ENCODE results near the gene CLRN3. TPM values are rescaled to one million over a fixed set of nuclear protein-coding genes. Genes with fewer than 3 reads are reported as not detected.

The CLRN3 gene
- polyA plus RNA-seq, 2 of the 4 experiments (the other 2 are of a cell fraction), result 0.08 TPM; not detected in 1

DNA sequence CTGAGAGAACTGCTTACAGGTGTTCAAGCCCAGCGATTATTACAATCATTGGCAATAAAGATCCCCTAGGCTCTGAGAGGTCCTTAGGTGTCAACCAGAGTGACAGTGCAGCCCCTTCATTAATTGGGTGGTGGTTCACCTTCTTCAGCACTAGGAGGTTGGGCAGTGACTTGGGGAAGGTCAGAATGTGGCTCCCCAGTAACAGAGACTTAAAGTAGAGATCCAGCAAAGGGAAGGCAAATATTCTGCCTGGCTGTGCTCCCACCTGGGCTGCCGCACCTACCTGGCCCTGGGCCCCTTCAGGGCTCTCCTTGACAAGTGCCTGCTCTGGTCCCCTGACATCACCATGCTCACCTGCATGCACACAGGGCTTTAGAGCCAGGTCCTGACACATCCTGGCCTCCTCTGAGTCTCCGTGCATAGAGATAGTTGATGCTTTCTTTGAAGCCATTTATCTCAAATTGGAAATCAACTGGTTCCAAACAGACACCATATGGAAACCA lies 1.9 kb downstream of the CLRN3 start (continued):
- TF ChIP-seq RAD21 (conservative IDR thresholded peaks at IDR 0.05 in 1 of 2, IDR thresholded peaks at IDR 0.05 in 1 of 2), result no peak

DNA sequence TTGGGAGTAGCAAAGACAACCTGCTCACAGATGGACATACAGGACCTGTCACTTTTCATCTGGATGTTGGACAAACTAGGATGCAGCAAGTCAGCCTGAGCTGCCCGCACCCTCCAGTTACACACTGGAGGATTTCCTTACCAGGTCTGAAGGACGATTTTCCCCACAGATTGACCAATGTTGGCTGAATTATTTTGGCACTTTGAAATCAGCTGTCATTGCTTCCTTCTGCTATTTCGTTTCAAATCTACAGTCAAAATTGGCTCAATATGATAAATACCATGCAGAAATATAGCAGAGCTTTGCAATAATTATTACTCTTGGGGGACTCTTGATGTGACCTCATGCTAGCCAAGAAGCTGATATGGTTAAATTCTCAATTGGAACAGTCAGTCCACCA lies 2.5 kb downstream of the CLRN3 start:
- FAIRE-seq (no peak), ATAC-seq (no peak), DNase-seq (ENCODE audit: low read depth in 1 of 2, low spot score in 1 of 2) (no peak)
- CTCF ChIA-PET, result interaction anchor here (4.8 kb wide), 1 partner anchor 15 kb away, joined by 26 read pairs; the partner anchor contains the start of gene PTPRE
- H3K4me1 ChIP-seq, result no peaks in the 10 kb centered on the region
- no peaks in the 10 kb centered on the region for H3K9me3 ChIP-seq
- H3K27ac ChIP-seq, result no peak overlapping the region
- no peak overlapping the region for H3K4me2 ChIP-seq
- H3K4me3 ChIP-seq, result no peak overlapping the region
- TF ChIP-seq EHMT2 (IDR thresholded peaks at IDR 0.05; ENCODE audit: low read depth), result no peak
- no peak for TF ChIP-seq USF2 (IDR thresholded peaks at IDR 0.05)
- TF ChIP-seq HDAC2 (IDR thresholded peaks at IDR 0.05), result no peak
- TF ChIP-seq HMGXB4 (CRISPR knock-in tag; IDR thresholded peaks at IDR 0.05; ENCODE audit: borderline replicate concordance), result no peak
- no peak for TF ChIP-seq SREBF2 (IDR thresholded peaks at IDR 0.05)
- TF ChIP-seq NPAS2 (CRISPR knock-in tag; IDR thresholded peaks at IDR 0.05; ENCODE audit: borderline replicate concordance), result no peak
- no peak for TF ChIP-seq NFE2L2 (conservative IDR thresholded peaks at IDR 0.05; ENCODE audit: low read length)
- TF ChIP-seq RAD21 (conservative IDR thresholded peaks at IDR 0.05 in 1 of 2, IDR thresholded peaks at IDR 0.05 in 1 of 2), result no peak
- no peak for TF ChIP-seq EHF (CRISPR knock-in tag; IDR thresholded peaks at IDR 0.05)
- no peak for TF ChIP-seq CEBPB (IDR thresholded peaks at IDR 0.05)
- no peak for TF ChIP-seq E2F6 (IDR thresholded peaks at IDR 0.05; ENCODE audit: borderline replicate concordance, low read depth)
- POLR2A ChIA-PET, result no interaction called here
- WGBS (ENCODE audit: missing lambda C conversion rate), result 36% methylated on average over 3 of the region's 3 CpGs

- H3K4me3 ChIP-seq, result no peak overlapping the region
- H3K4me2 ChIP-seq, result no peak overlapping the region
- ChIA-PET POLR2A (no interaction called here), CTCF (interaction anchor here (0.6 to 4.8 kb wide), 3 partner anchors 16 to 179 kb away, joined by 3 to 26 read pairs (median 4); partner anchors contain the start of gene PTPRE)
- H3K9me3 ChIP-seq, result no peaks in the 10 kb centered on the region
- DNase-seq (ENCODE audit: low read depth in 1 of 2, low spot score in 1 of 2), result no peak
- H3K4me1 ChIP-seq, result no peaks in the 10 kb centered on the region
- FAIRE-seq, result no peak
- H3K27ac ChIP-seq, result no peak overlapping the region
- peak; percentile 25 to 36; a peak in 1 of 6 replicates for ATAC-seq
- TF ChIP-seq EHMT2 (IDR thresholded peaks at IDR 0.05; ENCODE audit: low read depth) (no peak), FOSL2 (IDR thresholded peaks at IDR 0.05) (no peak), FOSL2 (CRISPR knock-in tag; IDR thresholded peaks at IDR 0.05) (peak; percentile 24; the same call in 1 of the 2 replicates)
- 12% methylated on average over 4 of the region's 4 CpGs for WGBS (ENCODE audit: missing lambda C conversion rate)
Measured at GRCh38 chr10:127889605-127890195, 3.0 kb downstream of the CLRN3 start.

- FAIRE-seq (no peak), DNase-seq (ENCODE audit: low read depth in 1 of 2, low spot score in 1 of 2) (no peak)
- WGBS (ENCODE audit: missing lambda C conversion rate), result 75% methylated on average over 13 of the region's 13 CpGs
Measured at GRCh38 chr10:127888521-127889312, 4.0 kb downstream of the CLRN3 start.

More at GRCh38 chr10:127888521-127889312, 4.0 kb downstream of the CLRN3 start:
- H3K4me2 ChIP-seq, result no peak overlapping the region
- no peak for ATAC-seq
- TF ChIP-seq, protein P1, sequence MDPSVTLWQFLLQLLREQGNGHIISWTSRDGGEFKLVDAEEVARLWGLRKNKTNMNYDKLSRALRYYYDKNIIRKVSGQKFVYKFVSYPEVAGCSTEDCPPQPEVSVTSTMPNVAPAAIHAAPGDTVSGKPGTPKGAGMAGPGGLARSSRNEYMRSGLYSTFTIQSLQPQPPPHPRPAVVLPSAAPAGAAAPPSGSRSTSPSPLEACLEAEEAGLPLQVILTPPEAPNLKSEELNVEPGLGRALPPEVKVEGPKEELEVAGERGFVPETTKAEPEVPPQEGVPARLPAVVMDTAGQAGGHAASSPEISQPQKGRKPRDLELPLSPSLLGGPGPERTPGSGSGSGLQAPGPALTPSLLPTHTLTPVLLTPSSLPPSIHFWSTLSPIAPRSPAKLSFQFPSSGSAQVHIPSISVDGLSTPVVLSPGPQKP (IDR thresholded peaks at IDR 0.05; ENCODE audit: low read depth, low read length), result no peak
- TF ChIP-seq PBX3 (IDR thresholded peaks at IDR 0.05), result no peak
- TF ChIP-seq RFX5 (IDR thresholded peaks at IDR 0.05), result no peak
- TF ChIP-seq, protein P2, sequence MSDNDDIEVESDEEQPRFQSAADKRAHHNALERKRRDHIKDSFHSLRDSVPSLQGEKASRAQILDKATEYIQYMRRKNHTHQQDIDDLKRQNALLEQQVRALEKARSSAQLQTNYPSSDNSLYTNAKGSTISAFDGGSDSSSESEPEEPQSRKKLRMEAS (IDR thresholded peaks at IDR 0.05), result no peak
- TF ChIP-seq RCOR1 (IDR thresholded peaks at IDR 0.05; ENCODE audit: low read depth, low read length), result no peak
- TF ChIP-seq ZFP36 (IDR thresholded peaks at IDR 0.05; ENCODE audit: borderline replicate concordance, partially characterized antibody), result no peak
- TF ChIP-seq CEBPB (IDR thresholded peaks at IDR 0.05), result no peak
- TF ChIP-seq GATA3 (IDR thresholded peaks at IDR 0.05; ENCODE audit: borderline replicate concordance), result no peak
- TF ChIP-seq ESRRA (IDR thresholded peaks at IDR 0.05; ENCODE audit: borderline replicate concordance, low read length), result no peak
- TF ChIP-seq EP300 (IDR thresholded peaks at IDR 0.05), result no peak
- no peak for TF ChIP-seq HOXA7 (CRISPR knock-in tag; IDR thresholded peaks at IDR 0.05)
- H3K27ac ChIP-seq, result no peak overlapping the region
- H3K9me3 ChIP-seq, result no peaks in the 10 kb centered on the region
- H3K4me3 ChIP-seq, result no peak overlapping the region
- ChIA-PET POLR2A (no interaction called here), CTCF (interaction anchor here (1.6 to 4.8 kb wide), 3 partner anchors 17 to 180 kb away, joined by 4 to 26 read pairs (median 7); partner anchors contain the start of gene PTPRE)
- no peaks in the 10 kb centered on the region for H3K4me1 ChIP-seq

All from A549 (cell line).